Stimulated activated naive CD4-positive, alpha-beta T cell (primary cell): ENCODE results near the gene CRISP1.
"Not testable (repeated sequence)": the region's sequence is repeated elsewhere in the genome, so short reads cannot be mapped to it uniquely, and the experiment has no call there.

Experiments used
- DNase-seq, 6 experiments: peaks; one replicate each; lab custom pipeline; 2025; lab: John Stamatoyannopoulos, UW

The CRISP1 gene

GRCh38 chr6:49839957-49840356 is 26.4 kb downstream of the CRISP1 start:
- DNase-seq = no peak

GRCh38 chr6:49839162-49839561 is 27.2 kb downstream of the CRISP1 start:
- no peak for DNase-seq

- no peak for DNase-seq
Observed at GRCh38 chr6:49835140-49835539, 31.2 kb downstream of the CRISP1 start.

GRCh38 chr6:49833386-49833785 is 32.9 kb downstream of the CRISP1 start:
- DNase-seq = no peak

GRCh38 chr6:49826743-49827406 is 39.5 kb downstream of the CRISP1 start:
- no peak for DNase-seq

GRCh38 chr6:49815166-49815565 is 51.2 kb downstream of the CRISP1 start:
- DNase-seq = no peak

- DNase-seq = no peak
Observed at GRCh38 chr6:49813248-49813647, 53.1 kb downstream of the CRISP1 start.

GRCh38 chr6:49806145-49806544 is 60.2 kb downstream of the CRISP1 start:
- DNase-seq = no peak

GRCh38 chr6:49805246-49805645 is 61.1 kb downstream of the CRISP1 start:
- DNase-seq = no peak

- no peak for DNase-seq
Observed at GRCh38 chr6:49801525-49801924, 64.8 kb downstream of the CRISP1 start.

GRCh38 chr6:49799090-49799489 is 67.2 kb downstream of the CRISP1 start:
- DNase-seq = no peak

GRCh38 chr6:49796842-49797455 is 69.4 kb downstream of the CRISP1 start:
- not testable (repeated sequence) for DNase-seq

GRCh38 chr6:49790341-49790740 is 76.0 kb downstream of the CRISP1 start:
- DNase-seq = no peak

- no peak for DNase-seq
Observed at GRCh38 chr6:49787176-49787575, 79.2 kb downstream of the CRISP1 start, which contains the start of gene PGK2. Gene PGK2 (minus strand): TSS chr6:49787285. CDS start chr6:49787187, 98 bp downstream.

GRCh38 chr6:49784272-49784671 is 82.1 kb downstream of the CRISP1 start:
- DNase-seq = no peak
